ENCODE results near the gene RAMP3. TPM values are rescaled to one million over a fixed set of nuclear protein-coding genes. Genes with fewer than 3 reads are reported as not detected.

RAMP3 gene
- total RNA-seq, 4 donors from 2014 or later, result 31.6 to 117 (median 112) TPM

DNA sequence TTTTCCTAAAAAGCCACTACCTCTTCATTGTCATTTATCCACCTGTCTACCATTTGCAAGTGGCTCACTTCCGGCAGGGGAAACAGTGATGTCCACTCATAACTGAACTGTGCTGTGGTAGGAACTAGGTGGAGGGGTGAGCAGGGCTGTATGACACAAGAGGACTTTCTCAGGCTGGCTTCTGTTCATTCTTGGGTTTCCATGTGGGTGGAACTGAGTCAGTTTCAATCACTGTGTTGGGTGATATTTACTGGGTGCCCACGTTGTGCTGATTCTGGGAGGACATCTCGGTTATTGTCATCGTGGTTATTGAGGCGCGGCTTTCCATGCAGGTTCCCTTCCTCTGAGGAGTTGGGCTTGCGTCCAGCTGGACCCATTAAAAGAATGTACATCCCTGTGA, 38.8 kb downstream of the RAMP3 start:
- WGBS, 2 donors, result 78 to 88% methylated on average over 7 of the region's 7 CpGs
- H3K36me3 ChIP-seq, result no peaks in the 10 kb centered on the region
- no peak for DNase-seq (ENCODE audit: low spot score in 2 of 2)
- H3K27ac ChIP-seq, result no peak overlapping the region
- peaks cover 0 to 5% (median 0%) of the 10 kb centered on the region in 4 donors for H3K4me1 ChIP-seq
- no peaks in the 10 kb centered on the region for H3K9me3 ChIP-seq
- TF ChIP-seq POLR2A (IDR thresholded peaks at IDR 0.05) (no peak), EP300 (IDR thresholded peaks at IDR 0.05) (no peak)
- TF ChIP-seq, protein P1, sequence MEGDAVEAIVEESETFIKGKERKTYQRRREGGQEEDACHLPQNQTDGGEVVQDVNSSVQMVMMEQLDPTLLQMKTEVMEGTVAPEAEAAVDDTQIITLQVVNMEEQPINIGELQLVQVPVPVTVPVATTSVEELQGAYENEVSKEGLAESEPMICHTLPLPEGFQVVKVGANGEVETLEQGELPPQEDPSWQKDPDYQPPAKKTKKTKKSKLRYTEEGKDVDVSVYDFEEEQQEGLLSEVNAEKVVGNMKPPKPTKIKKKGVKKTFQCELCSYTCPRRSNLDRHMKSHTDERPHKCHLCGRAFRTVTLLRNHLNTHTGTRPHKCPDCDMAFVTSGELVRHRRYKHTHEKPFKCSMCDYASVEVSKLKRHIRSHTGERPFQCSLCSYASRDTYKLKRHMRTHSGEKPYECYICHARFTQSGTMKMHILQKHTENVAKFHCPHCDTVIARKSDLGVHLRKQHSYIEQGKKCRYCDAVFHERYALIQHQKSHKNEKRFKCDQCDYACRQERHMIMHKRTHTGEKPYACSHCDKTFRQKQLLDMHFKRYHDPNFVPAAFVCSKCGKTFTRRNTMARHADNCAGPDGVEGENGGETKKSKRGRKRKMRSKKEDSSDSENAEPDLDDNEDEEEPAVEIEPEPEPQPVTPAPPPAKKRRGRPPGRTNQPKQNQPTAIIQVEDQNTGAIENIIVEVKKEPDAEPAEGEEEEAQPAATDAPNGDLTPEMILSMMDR (IDR thresholded peaks at IDR 0.05), result no peak
- H3K27me3 ChIP-seq, result no peaks in the 10 kb centered on the region
- no peak overlapping the region for H3K4me3 ChIP-seq

DNA sequence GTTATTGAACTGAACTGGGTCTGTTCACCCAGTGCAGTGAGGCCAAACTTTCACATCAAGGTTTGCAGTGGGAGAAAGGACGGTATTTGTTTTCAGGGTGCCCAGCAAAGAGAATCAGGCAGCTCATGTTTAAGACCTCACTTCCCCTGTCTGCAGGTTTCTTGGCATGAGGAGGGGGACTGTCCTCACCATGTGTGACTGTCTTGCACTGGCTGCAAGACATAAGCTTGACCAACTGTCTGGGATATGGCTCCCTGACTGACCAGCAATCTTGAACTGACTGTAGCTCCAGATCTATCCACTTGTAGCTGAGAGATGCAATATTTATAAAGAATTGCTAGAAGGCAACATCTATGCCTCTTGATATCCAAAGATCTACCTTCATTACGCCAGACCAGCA, 39.9 kb downstream of the RAMP3 start:
- H3K27ac ChIP-seq, result no peak overlapping the region
- no peak for TF ChIP-seq POLR2A (IDR thresholded peaks at IDR 0.05)
- TF ChIP-seq EP300 (IDR thresholded peaks at IDR 0.05), result no peak
- TF ChIP-seq, protein P1 (IDR thresholded peaks at IDR 0.05), result no peak
- no peaks in the 10 kb centered on the region for H3K9me3 ChIP-seq
- H3K27me3 ChIP-seq, result no peaks in the 10 kb centered on the region
- 86 to 90% methylated on average over 2 of the region's 2 CpGs for WGBS, 2 donors
- DNase-seq (ENCODE audit: low spot score in 2 of 2), result no peak
- no peaks in the 10 kb centered on the region for H3K36me3 ChIP-seq
- H3K4me3 ChIP-seq, result no peak overlapping the region
- H3K4me1 ChIP-seq, result no peaks in the 10 kb centered on the region

DNA sequence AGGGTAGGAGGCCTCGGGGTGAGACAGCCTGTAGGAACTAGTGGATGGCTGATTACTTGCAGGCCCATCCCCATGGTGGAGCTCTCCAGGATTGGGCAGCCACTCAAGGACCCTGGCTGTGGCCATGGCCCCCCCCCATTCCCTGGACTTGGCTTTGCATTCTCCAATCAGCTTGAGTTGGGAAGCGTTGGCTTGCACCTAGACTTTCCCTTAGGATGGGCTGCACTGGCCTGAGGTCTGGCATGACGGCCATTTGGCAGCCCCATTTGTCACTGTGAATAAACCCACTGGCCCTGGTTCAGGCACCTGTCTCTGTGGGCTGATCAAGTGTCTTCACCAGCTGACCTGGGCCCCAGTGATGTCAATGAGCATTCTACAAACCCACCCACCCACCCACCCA, 41.4 kb downstream of the RAMP3 start:
- Histone ChIP-seq H3K4me3 (no peak overlapping the region), H3K36me3 (no peaks in the 10 kb centered on the region), H3K4me1 (peaks cover 0 to 6% (median 0%) of the 10 kb centered on the region in 4 donors), H3K27me3 (no peaks in the 10 kb centered on the region), H3K9me3 (no peaks in the 10 kb centered on the region), H3K27ac (no peak overlapping the region)
- no peak for DNase-seq (ENCODE audit: low spot score in 2 of 2)
- 91 to 96% methylated on average over 3 of the region's 3 CpGs for WGBS, 2 donors
- TF ChIP-seq EP300 (IDR thresholded peaks at IDR 0.05), result no peak
- TF ChIP-seq, protein P1 (IDR thresholded peaks at IDR 0.05), result no peak
- no peak for TF ChIP-seq POLR2A (IDR thresholded peaks at IDR 0.05)

DNA sequence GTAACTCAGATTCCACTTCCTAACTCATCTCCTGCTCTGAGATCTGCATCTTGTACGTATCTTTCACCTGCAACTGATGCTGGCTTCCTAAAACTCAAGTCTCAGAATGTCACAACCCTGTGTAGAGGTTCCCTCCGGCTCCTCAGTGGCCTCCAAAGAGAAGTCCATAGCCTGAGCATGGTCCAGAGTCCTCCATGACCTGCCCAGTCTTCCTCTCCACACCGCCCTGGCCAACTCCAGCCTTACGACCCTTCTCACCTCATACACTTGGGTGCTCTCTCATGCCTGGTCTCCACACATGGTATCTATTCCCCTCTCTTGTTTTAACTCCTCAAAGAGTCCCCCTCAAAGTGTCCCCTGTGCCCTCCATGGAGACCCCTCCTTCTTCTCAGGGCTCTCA, 41.9 kb downstream of the RAMP3 start:
- 88 to 93% methylated on average over 4 of the region's 4 CpGs for WGBS, 2 donors
- DNase-seq (ENCODE audit: low spot score in 2 of 2), result no peak
- H3K27me3 ChIP-seq, result no peaks in the 10 kb centered on the region

DNA sequence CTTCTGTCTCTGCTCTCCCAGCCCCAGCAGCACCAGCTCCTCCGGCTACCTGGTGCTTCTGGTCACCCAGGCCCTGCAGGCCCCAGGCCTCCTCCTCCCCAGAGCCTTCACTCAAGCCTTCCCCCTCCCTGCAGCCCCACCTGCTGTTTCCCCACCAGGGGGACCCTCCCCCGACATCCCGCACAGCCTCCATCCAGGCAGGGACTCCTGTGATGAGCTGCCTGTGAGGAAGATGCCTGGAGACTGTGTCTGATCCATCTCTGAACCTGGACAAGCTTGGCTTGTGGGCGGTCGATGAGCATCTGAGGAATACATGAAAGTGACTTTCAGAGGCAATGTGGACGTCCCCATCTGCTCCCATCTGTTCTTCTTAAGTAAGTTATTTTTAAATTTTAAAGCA, 45.0 kb downstream of the RAMP3 start:
- no peak overlapping the region for H3K27ac ChIP-seq
- 78 to 84% methylated on average over 6 of the region's 6 CpGs for WGBS, 2 donors
- H3K27me3 ChIP-seq, result no peaks in the 10 kb centered on the region
- TF ChIP-seq, protein P1 (IDR thresholded peaks at IDR 0.05), result no peak
- TF ChIP-seq POLR2A (IDR thresholded peaks at IDR 0.05), result no peak
- no peak for TF ChIP-seq EP300 (IDR thresholded peaks at IDR 0.05)
- DNase-seq (ENCODE audit: low spot score in 2 of 2), result no peak
- no peak overlapping the region for H3K4me3 ChIP-seq
- peaks cover 0 to 12% (median 0%) of the 10 kb centered on the region in 4 donors for H3K4me1 ChIP-seq
- H3K9me3 ChIP-seq, result no peaks in the 10 kb centered on the region
- no peaks in the 10 kb centered on the region for H3K36me3 ChIP-seq

More for the DNA sequence above, 41.9 kb downstream of the RAMP3 start:
- H3K27ac ChIP-seq, result no peak overlapping the region
- H3K36me3 ChIP-seq, result no peaks in the 10 kb centered on the region
- TF ChIP-seq EP300 (IDR thresholded peaks at IDR 0.05), result no peak
- TF ChIP-seq, protein P1 (IDR thresholded peaks at IDR 0.05), result no peak
- TF ChIP-seq POLR2A (IDR thresholded peaks at IDR 0.05), result no peak
- peaks cover 0 to 11% (median 0%) of the 10 kb centered on the region in 4 donors for H3K4me1 ChIP-seq
- H3K4me3 ChIP-seq, result no peak overlapping the region
- H3K9me3 ChIP-seq, result no peaks in the 10 kb centered on the region

Data from tibial nerve (tissue), 4 donors.